GM19452 (cell line): Measurements from ENCODE around the gene TPSAB1.

ENCODE experiments used
- ATAC-seq: cut with Tn5 transposase; IDR thresholded peaks from one replicate; pipeline ENCODE4 v1.9.1; 2021; ENCODE audit not compliant: unreplicated experiment

Gene TPSAB1

DNA sequence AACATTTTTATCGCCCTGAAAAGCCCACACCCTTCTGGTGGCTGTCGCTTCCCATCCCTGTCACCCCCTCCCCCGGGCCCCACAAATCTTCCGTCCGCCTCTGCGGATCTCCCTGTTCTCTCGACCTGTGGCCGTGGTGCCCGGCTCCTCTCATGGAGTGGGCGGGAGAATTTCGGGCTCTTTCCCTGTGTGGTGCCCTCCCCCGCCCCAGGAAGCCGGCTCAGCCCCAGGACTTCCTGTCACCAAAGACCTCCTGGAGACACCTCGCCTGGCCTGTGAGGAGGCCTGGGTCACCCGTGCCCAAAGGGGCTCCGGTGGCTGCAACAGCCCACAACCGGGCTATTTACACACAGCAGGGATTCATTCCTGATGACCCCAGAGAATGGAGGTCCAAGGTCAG lies 42.8 kb downstream of the TPSAB1 start:
- no peak for ATAC-seq

DNA sequence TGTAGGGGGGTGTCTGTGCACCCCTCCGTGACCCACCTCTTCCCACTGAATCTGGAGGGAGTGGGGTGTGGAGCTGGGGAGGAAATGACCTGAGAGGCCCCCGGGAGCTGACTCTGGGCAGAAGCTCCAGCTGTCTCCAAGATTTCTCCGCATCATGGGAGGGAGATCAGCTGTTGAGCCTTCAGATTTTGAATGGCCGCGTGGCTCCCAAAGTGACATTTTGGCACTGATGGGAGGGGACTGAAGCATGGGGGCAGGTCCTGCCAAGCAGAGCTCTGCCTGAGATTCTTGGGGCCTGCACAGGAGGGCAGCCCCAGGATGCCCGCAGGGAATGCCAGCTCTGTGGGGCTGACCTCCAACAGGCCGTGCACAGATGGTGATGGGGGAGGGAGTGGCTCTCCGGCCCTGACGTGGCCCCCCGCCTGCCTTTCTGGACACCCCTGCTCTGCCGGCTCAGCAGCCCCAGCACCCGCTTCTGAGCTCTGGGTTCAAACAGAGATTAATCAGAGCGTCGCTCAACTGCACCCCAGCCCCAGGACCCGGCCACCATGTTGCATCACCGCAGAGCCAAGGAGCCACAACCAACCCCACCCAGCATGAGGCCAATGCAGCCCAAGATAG lies 43.6 kb downstream of the TPSAB1 start:
- ATAC-seq, result no peak

DNA sequence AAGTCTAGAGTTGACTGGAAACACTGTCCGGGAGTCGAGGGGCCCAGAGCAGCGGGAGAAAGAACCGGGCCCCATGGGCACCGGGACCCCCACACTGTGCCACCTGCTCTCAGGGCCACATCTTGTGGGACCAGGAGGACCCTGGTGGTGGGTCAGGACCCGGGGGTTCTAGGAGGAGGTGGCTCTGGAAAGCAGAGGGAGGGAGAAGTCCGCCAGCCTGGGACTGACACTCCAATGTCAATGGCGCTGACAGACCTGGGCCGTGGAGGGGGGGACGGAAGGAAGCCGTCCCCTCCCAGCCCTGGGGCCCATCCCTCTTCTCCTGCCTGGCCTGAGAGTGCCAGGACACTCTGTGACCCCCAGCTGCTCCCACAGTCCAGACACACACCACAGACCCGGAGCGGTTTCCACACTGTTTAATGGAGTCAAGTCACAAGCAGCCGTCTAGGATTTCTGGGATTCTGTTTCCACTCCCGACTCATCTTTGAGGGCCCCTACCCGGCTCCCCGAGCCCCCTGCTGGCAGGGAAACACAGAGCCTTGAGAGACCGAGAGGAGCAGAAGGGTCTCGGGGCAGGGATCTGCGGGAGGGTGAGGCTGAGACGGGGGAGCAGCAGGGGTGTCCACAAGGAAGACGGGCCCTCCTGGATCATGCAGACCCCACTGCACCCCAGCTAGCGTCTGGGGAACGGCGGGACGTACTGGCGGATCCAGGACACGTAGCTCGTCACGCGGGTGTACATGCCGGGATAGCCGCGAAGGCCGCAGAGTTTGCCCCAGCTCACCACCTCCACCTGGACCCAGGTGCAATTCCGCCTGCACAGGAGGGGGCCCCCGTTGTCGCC lies 45.4 kb downstream of the TPSAB1 start:
- no peak for ATAC-seq

DNA sequence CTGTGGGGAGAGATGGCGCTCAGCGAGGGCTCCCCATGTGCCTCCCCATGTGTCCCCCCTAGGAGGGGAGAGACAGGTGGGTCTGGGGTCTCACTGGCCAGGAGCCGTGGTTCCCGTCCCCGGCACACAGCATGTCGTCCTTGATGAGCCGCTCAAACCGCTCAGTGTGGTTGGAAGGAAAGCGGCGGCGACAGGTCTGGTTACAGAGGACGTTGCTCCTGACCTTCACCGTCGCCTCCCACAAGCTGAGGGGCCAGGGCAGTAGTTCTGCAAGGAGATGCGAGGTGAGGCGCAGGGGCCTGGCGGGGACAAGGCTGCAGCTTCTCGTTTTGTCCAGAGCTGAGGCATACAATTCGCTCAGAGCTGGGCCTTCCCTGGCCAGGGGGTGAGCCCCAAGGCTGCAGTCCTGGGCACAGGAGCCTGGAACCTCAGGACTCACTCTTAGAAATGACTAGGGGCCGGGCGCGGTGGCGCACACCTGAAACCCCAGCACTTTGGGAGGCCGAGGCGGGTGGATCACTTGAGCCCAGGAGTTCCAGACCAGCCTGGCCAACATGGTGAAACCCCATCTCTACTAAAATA lies 46.1 kb downstream of the TPSAB1 start:
- ATAC-seq, result no peak

DNA sequence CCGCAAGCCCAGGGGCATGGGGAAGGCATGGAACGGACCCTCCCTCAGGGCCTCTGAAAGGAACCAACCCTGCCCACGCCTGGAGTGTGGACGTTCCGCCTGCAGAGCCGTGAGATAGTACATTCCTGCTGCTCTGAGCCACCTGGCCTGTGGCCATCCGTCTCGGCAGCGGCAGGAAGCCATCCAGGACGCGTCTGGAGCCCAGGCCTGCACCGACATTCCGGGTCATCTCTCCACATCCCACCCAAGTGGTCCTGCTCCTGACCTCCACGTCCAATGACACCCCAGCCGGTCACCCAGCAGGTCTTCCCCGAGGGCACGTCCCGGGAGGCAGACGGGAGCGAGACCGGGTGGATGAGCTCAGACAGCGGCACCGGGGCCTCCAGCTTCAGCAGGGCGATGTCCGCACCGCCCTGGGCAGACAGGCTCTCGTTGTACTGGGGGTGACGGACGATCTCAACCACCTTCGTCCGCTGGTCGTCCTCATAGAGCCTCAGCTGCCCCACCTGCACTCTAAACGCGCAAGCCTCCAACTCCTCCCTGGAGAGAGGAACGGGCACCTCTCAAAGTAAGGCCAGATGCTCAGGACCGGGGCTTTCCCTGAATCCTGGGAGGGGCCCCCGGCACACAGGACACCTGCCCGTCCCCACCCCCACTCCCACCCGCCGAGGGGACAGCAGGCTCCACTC lies 47.6 kb downstream of the TPSAB1 start:
- ATAC-seq, result no peak

DNA sequence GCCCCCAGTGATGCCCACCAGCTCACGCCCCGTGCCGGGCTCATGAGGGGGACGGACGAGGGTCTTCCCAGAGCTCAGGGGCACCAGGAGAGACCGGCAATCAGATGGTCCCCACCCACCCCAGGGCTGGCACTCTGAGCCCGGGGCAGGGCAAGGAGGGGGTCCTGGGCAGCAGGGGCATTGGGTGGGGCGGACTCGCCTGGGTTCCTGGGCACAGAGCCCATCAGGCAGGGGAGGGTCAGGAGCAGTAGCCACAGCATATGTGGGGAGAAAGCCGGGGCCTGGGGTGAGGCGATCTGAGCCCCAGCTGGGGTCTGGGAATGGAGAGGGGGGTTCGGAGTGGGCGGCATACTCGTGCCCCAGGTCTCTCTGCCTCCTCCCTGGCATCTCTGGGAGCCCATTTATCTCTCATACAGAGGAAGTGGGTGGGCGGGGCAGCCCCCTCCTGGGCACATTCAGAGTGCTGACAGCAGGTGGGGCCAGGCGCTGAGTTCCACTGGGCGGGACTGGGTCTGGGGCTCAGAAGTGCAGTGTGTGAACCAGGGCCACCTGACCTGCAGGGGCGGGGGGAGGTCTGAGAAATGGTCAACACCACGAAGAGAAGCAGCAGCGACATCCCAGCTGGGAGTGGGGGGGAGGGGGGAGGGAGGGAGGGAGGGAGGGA lies 48.4 kb downstream of the TPSAB1 start:
- ATAC-seq, result no peak

GRCh38 chr16:1289477-1289866 lies 49.0 kb downstream of the TPSAB1 start:
- ATAC-seq, result no peak

DNA sequence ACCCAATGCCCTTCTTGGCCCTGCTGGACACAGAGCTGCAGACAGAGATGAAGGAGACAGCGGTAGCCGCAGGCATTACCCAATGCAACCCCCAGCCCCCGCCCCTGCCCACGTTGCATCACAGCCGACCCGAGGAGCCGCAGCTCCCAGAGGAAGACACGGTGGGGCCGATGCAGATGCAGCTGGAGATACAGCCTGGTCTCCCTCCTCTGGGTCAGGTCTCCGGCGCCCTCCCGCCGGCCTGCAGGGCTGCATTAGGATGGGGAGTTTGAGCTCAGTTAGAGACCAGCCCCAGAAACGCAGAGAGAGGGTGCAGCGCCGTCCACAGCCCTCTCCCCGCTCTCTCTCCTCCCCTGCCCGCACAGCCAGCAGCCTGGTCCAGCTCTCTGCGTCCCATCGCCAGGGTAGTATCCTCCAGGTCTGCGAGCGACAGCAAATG lies 49.6 kb downstream of the TPSAB1 start:
- ATAC-seq, result no peak

- ATAC-seq, result no peak
Observed at GRCh38 chr16:1290860-1291575, 50.5 kb downstream of the TPSAB1 start.

GRCh38 chr16:1291576-1291974 lies 51.1 kb downstream of the TPSAB1 start:
- no peak for ATAC-seq
